ENCODE results near the gene DLL3. TPM values are rescaled to one million over a fixed set of nuclear protein-coding genes. Genes with fewer than 3 reads are reported as not detected.

The DLL3 gene
- total RNA-seq, 4 donors from 2014 or later = not detected

- no peak overlapping the region for H3K4me3 ChIP-seq
- no peaks in the 10 kb centered on the region for H3K9me3 ChIP-seq
- intact Hi-C loops (cut with DNase I; ENCODE audit: low total_unique reads) (no loop called here), in situ Hi-C loops (cut with MboI; ENCODE audit: low sequenced_read_pairs in 4 of 4) (loop anchor here in 3 of 4 donors (5.0 to 10.0 kb wide), 4 partner anchors 116 to 289 kb away; partner anchors contain the start of gene FBL (in 1 of the 3))
- H3K27me3 ChIP-seq = no peaks in the 10 kb centered on the region
- no peak overlapping the region for H3K27ac ChIP-seq
- ATAC-seq = no peak
- H3K36me3 ChIP-seq = no peaks in the 10 kb centered on the region
- DNase-seq = no peak
- TF ChIP-seq CTCF (IDR thresholded peaks at IDR 0.05 in 4 of 5, conservative IDR thresholded peaks at IDR 0.05 in 1 of 5) (no peak), POLR2A (IDR thresholded peaks at IDR 0.05) (no peak)
- no peaks in the 10 kb centered on the region for H3K4me1 ChIP-seq
These were observed 57.1 kb downstream of the DLL3 start for GRCh38 chr19:39555883-39556282.

Other genes with a start within 250 kb of the DLL3 start
- gene IFNL2, start 230.6 kb upstream of the DLL3 start, total RNA-seq = not detected
- not detected for gene IFNL1, start 202.5 kb upstream of the DLL3 start, total RNA-seq
- under 1 TPM in 1 of 4 donors, not detected in 3; 0.26 TPM for gene LRFN1, start 178.1 kb upstream of the DLL3 start, total RNA-seq
- 1 to 10 TPM; 2.3 to 5.4 (median 3.7) TPM for gene GMFG, start 162.9 kb upstream of the DLL3 start, total RNA-seq
- 10 to 100 TPM; 30.9 to 63.7 (median 59.2) TPM for gene SAMD4B, start 156.5 kb upstream of the DLL3 start, total RNA-seq
- 10 to 100 TPM; 48.1 to 65.3 (median 50.2) TPM for gene PAF1, start 107.8 kb upstream of the DLL3 start, total RNA-seq
- 10 to 100 TPM; 25.5 to 48.1 (median 37.7) TPM for gene MED29, start 107.6 kb upstream of the DLL3 start, total RNA-seq
- 100 to 1,000 TPM in 2 of 4 donors, 10 to 100 TPM in 2; 72.2 to 202 (median 132) TPM for gene ZFP36, start 92.1 kb upstream of the DLL3 start, total RNA-seq
- 1 to 10 TPM; 1.3 to 3.6 (median 3.3) TPM for gene PLEKHG2, start 86.3 kb upstream of the DLL3 start, total RNA-seq
- gene RPS16, start 63.0 kb upstream of the DLL3 start, total RNA-seq = 1,000 to 10,000 TPM; 1,066 to 1,636 (median 1,467) TPM
- gene SUPT5H, start 53.4 kb upstream of the DLL3 start, total RNA-seq = 100 to 1,000 TPM in 2 of 4 donors, 10 to 100 TPM in 2; 60.7 to 148 (median 108) TPM
- gene TIMM50, start 18.1 kb upstream of the DLL3 start, total RNA-seq = 10 to 100 TPM; 66.9 to 97.6 (median 85.6) TPM
- gene SELENOV, start 16.2 kb downstream of the DLL3 start, total RNA-seq = not detected
- gene EID2B, start 33.9 kb downstream of the DLL3 start, total RNA-seq = 1 to 10 TPM in 3 of 4 donors, under 1 TPM in 1; 0.91 to 6.5 (median 1.2) TPM
- 10 to 100 TPM in 2 of 4 donors, 1 to 10 TPM in 2; 7.8 to 12.7 (median 9.4) TPM for gene EID2, start 41.2 kb downstream of the DLL3 start, total RNA-seq
- not detected for gene LGALS13, start 103.6 kb downstream of the DLL3 start, total RNA-seq
- gene LGALS16, start 157.0 kb downstream of the DLL3 start, total RNA-seq = not detected
- not detected for gene LGALS14, start 205.5 kb downstream of the DLL3 start, total RNA-seq
- not detected for gene CLC, start 239.1 kb downstream of the DLL3 start, total RNA-seq